HFFc6 (cell line): ENCODE data around the gene PTPRN2. TPM values are rescaled to one million over a fixed set of nuclear protein-coding genes. Genes with fewer than 3 reads are reported as not detected.

ENCODE experiments used
- DNase-seq: peaks from one replicate; pipeline ENCODE4 v3.0.0-alpha.2; 2018
- H3K27ac Mint-ChIP-seq: 2 replicates; pipeline ENCODE4 v1.8.0; 2020; ENCODE audit warnings: mild to moderate bottlenecking, mixed read lengths
- H3K27me3 Mint-ChIP-seq: 2 replicates; pipeline ENCODE4 v1.8.0; 2021; ENCODE audit warnings: mild to moderate bottlenecking, moderate library complexity, mixed read lengths; ENCODE audit not compliant: insufficient read depth
- H3K36me3 Mint-ChIP-seq: 2 replicates; pipeline ENCODE4 v1.8.0; 2021; ENCODE audit warnings: low read depth, mixed read lengths
- H3K4me1 Mint-ChIP-seq: 2 replicates; pipeline ENCODE4 v1.8.0; 2020; ENCODE audit warnings: low read depth, mixed read lengths
- H3K4me3 Mint-ChIP-seq: 2 replicates; pipeline ENCODE4 v1.8.0; 2020; ENCODE audit warnings: mild to moderate bottlenecking, moderate library complexity, mixed read lengths
- H3K9me3 Mint-ChIP-seq: 2 replicates; pipeline ENCODE4 v1.8.0; 2020; ENCODE audit warnings: mild to moderate bottlenecking, mixed read lengths
- CTCF ChIP-seq: fragments of 200-600 bp; sonication (generic); IDR thresholded peaks from 2 replicates; pipeline ENCODE4 v1.5.0; 2021; ENCODE audit warnings: antibody characterized with exemption, mild to moderate bottlenecking
- total RNA-seq, 6 experiments: library from RNA; stranded (reverse); fragmentation: NEBNext Ultra II Directional; extraction: Animal tissue kit (Norgen Biotek cat#: 25700); gene quantifications; 2 replicates in 1 of 6; 3 replicates in 5 of 6; pipeline ENCODE4 v1.2.3, GENCODE V29; 2021

PTPRN2 gene
- total RNA-seq, 6 experiments from 2014 or later, result 0.05 to 0.27 (median 0.23) TPM

GRCh38 chr7:158053183-158053915 is 534.3 kb downstream of the PTPRN2 start:
- peaks cover 35% of the 10 kb centered on the region for H3K9me3 Mint-ChIP-seq
- H3K4me1 Mint-ChIP-seq, result no peaks in the 10 kb centered on the region
- H3K27me3 Mint-ChIP-seq, result no peaks in the 10 kb centered on the region; the same call in 1 of the 2 replicates
- no peak overlapping the region for H3K27ac Mint-ChIP-seq
- H3K36me3 Mint-ChIP-seq, result peaks cover 8% of the 10 kb centered on the region; the same call in 1 of the 2 replicates
- TF ChIP-seq CTCF, result no peak
- DNase-seq, result no peak
- H3K4me3 Mint-ChIP-seq, result no peak overlapping the region

GRCh38 chr7:158052381-158053060 is 535.1 kb downstream of the PTPRN2 start:
- DNase-seq, result no peak
- H3K9me3 Mint-ChIP-seq, result peaks cover 35% of the 10 kb centered on the region
- H3K4me1 Mint-ChIP-seq, result no peaks in the 10 kb centered on the region
- no peak for TF ChIP-seq CTCF
- no peaks in the 10 kb centered on the region; the same call in 1 of the 2 replicates for H3K27me3 Mint-ChIP-seq
- H3K27ac Mint-ChIP-seq, result no peak overlapping the region
- H3K4me3 Mint-ChIP-seq, result no peak overlapping the region
- H3K36me3 Mint-ChIP-seq, result peaks cover 8% of the 10 kb centered on the region; the same call in 1 of the 2 replicates

- Mint-ChIP-seq H3K4me1 (no peaks in the 10 kb centered on the region), H3K27ac (no peak overlapping the region), H3K9me3 (peaks cover 39% of the 10 kb centered on the region), H3K27me3 (no peaks in the 10 kb centered on the region; the same call in 1 of the 2 replicates), H3K36me3 (peaks cover 8% of the 10 kb centered on the region; the same call in 1 of the 2 replicates), H3K4me3 (no peak overlapping the region)
- no peak for DNase-seq
- no peak for TF ChIP-seq CTCF
Measured at GRCh38 chr7:158051776-158052175, 535.8 kb downstream of the PTPRN2 start.

- no peak for DNase-seq
- no peak for TF ChIP-seq CTCF
- H3K27me3 Mint-ChIP-seq, result no peaks in the 10 kb centered on the region; the same call in 1 of the 2 replicates
- H3K4me1 Mint-ChIP-seq, result no peaks in the 10 kb centered on the region
- peaks cover 45% of the 10 kb centered on the region for H3K9me3 Mint-ChIP-seq
- no peak overlapping the region for H3K4me3 Mint-ChIP-seq
- no peak overlapping the region for H3K27ac Mint-ChIP-seq
- H3K36me3 Mint-ChIP-seq, result peaks cover 8% of the 10 kb centered on the region; the same call in 1 of the 2 replicates
Measured at GRCh38 chr7:158050978-158051651, 536.5 kb downstream of the PTPRN2 start.

- Mint-ChIP-seq H3K4me3 (no peak overlapping the region), H3K9me3 (peaks cover 39% of the 10 kb centered on the region), H3K27ac (no peak overlapping the region), H3K4me1 (no peaks in the 10 kb centered on the region), H3K36me3 (peaks cover 1% of the 10 kb centered on the region; the same call in 1 of the 2 replicates), H3K27me3 (no peaks in the 10 kb centered on the region; the same call in 1 of the 2 replicates)
- TF ChIP-seq CTCF, result no peak
- DNase-seq, result no peak
Measured at GRCh38 chr7:158050441-158050977, 537.1 kb downstream of the PTPRN2 start.
